Bronchial epithelial cell (primary cell): ENCODE measurements around the gene SMC4. TPM values are rescaled to one million over a fixed set of nuclear protein-coding genes. Genes with fewer than 3 reads are reported as not detected.

ENCODE experiments used
- DNase-seq: peaks from one replicate; pipeline ENCODE4 v3.0.0-alpha.2; 2010; ENCODE audit warnings: low read depth
- FAIRE-seq: peaks from 2 replicates; lab custom pipeline; 2011; peaks lifted over from hg19 to GRCh38; lab: Jason Lieb, UNC
- H3K27me3 ChIP-seq: 2 replicates; pipeline ENCODE4 v1.5.1; 2011; ENCODE audit warnings: low read length; ENCODE audit not compliant: control insufficient read depth, insufficient read depth
- H3K36me3 ChIP-seq: 2 replicates; pipeline ENCODE4 v1.5.1; 2011; ENCODE audit warnings: low read length; ENCODE audit not compliant: control insufficient read depth, insufficient read depth
- H3K4me3 ChIP-seq: 2 replicates; pipeline ENCODE4 v1.5.1; 2011; ENCODE audit warnings: mild to moderate bottlenecking, low read depth, low read length, control low read depth
- CTCF ChIP-seq: IDR thresholded peaks from 2 replicates; pipeline ENCODE4 v1.5.1; 2011; ENCODE audit warnings: mild to moderate bottlenecking, moderate library complexity, low read length, control low read depth, inconsistent platforms; ENCODE audit not compliant: insufficient read depth, severe bottlenecking
- total RNA-seq: library from RNA; depleted of rRNA; stranded (reverse); fragments of >200 nt; gene quantifications from 2 replicates; pipeline ENCODE4 v1.2.1, GENCODE V29; 2014

Gene SMC4
- total RNA-seq, 1 donor from 2014 or later = 12.1 TPM

- peak overlapping the region; percentile 56 for H3K4me3 ChIP-seq
- no peaks in the 10 kb centered on the region for H3K27me3 ChIP-seq
- TF ChIP-seq CTCF = no peak
- DNase-seq (peak; percentile 51), FAIRE-seq (no peak)
- no peaks in the 10 kb centered on the region for H3K36me3 ChIP-seq
Observed at GRCh38 chr3:160400030-160400701, 716 bp downstream of the SMC4 start.

- Histone ChIP-seq H3K36me3 (no peaks in the 10 kb centered on the region), H3K4me3 (peak overlapping the region; percentile 56), H3K27me3 (no peaks in the 10 kb centered on the region)
- no peak for TF ChIP-seq CTCF
- FAIRE-seq = no peak
- DNase-seq = no peak
Observed at GRCh38 chr3:160400702-160401150, 1.3 kb downstream of the SMC4 start.

- Histone ChIP-seq H3K36me3 (no peaks in the 10 kb centered on the region), H3K27me3 (no peaks in the 10 kb centered on the region), H3K4me3 (peak overlapping the region; percentile 56)
- FAIRE-seq = no peak
- DNase-seq = peak; percentile 46
- no peak for TF ChIP-seq CTCF
Observed at GRCh38 chr3:160401291-160402095, 2.0 kb downstream of the SMC4 start.

GRCh38 chr3:160402221-160403027, 3.0 kb downstream of the SMC4 start:
- TF ChIP-seq CTCF = no peak
- Histone ChIP-seq H3K36me3 (no peaks in the 10 kb centered on the region), H3K27me3 (no peaks in the 10 kb centered on the region), H3K4me3 (no peak overlapping the region)
- FAIRE-seq (no peak), DNase-seq (no peak)

GRCh38 chr3:160403028-160403545, 3.6 kb downstream of the SMC4 start:
- DNase-seq (no peak), FAIRE-seq (no peak)
- TF ChIP-seq CTCF = no peak
- H3K4me3 ChIP-seq = no peak overlapping the region
- H3K36me3 ChIP-seq = no peaks in the 10 kb centered on the region
- H3K27me3 ChIP-seq = no peaks in the 10 kb centered on the region
